ENCODE results near the gene SPINK8.
"Not testable (repeated sequence)": the region's sequence is repeated elsewhere in the genome, so short reads cannot be mapped to it uniquely, and the experiment has no call there.

SPINK8 gene

DNA sequence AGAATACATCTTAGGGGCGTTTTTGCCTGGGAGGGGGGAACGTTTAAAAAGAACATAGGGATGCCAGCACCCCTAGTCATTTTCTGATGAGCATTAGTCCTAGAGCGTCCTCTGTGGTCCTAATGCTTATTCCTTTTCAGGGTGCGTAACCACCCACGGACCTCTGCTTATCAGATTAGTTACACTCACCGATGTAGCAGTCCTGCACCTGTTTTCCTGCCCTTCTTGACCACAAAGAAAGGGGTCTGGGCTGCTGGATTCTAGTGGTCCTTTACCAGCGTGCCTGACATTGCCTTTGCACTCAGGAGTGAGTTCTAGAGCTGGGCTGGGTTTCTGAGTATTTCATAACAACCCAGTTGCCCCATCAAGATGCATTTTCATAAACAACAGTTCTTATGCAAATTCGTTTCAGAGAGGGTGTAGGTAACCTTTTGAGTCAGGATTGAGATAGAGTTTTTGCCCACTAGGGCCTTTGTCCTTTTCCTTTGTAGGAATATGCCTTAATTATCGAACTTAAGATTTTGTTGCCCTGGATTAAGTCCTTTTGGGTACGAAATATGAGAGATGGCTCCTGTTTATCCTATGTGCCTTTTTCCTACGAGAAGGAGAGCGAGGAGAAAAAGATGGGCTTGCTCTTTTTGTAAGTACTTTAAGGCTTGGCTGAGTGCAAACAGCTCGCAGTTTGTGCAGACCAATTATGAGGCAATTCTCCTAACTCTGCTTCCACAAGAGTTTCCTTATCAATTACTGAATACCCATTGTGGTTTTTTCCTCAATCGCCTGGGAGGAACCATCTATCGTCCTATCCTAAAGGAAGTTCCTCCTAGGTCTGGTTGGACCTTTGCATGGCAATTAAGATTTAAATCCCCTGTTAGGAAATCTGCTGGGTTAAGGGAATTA is at the start of gene SPINK8:
SPINK8 (minus strand) TSS at position 316 of the 900 bp plus-strand sequence. CDS start 5,320 bp downstream, outside the sequence.
- not testable (repeated sequence) for DNase-seq

DNA sequence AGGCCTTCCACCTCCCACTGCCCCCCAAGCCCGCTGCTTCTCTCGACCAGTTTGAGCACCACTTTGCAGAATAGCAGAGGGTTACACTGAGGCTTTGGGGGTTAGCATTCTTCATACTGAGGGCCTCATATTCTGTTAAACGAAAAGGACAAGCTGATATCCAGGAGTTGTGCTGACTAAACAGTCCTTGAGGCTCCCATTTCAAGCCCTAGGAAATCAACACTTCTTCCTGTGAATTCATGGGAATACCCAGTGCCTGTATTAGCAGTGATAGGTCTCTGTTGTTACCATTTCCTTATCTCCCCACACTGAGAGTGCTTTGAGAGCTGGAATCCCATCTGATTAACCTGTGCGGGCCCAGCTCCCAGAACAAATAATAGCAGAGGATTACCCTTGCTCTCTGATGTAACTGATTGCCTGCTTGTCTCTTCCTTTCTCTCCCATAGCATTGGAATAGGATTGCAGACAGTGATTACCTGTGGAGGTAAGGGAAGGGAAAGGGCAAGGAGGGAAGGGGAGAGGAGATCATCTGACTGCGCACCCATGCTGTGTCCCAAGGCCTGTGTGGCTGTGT is 39.5 kb upstream of the SPINK8 start:
- DNase-seq = no peak

DNA sequence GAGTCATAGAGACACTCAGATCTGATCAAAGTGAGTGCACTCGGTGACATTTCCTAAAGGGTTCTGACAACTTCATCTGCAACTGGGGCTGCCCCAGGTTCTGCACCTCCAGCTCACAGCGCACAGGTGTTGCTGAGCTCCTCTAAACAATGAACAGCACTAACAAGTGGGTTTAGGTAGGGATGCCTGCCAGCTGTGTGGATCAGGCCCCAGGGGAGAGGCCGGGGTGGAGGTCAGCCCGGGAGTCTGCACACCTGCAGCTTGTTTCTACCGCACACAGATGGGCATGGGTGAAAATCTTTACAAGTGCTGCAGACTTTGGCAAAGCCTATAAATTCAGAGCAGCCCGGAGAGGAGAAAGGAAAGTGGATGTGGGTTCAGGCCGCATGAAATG is 38.9 kb upstream of the SPINK8 start:
- no peak for DNase-seq

DNA sequence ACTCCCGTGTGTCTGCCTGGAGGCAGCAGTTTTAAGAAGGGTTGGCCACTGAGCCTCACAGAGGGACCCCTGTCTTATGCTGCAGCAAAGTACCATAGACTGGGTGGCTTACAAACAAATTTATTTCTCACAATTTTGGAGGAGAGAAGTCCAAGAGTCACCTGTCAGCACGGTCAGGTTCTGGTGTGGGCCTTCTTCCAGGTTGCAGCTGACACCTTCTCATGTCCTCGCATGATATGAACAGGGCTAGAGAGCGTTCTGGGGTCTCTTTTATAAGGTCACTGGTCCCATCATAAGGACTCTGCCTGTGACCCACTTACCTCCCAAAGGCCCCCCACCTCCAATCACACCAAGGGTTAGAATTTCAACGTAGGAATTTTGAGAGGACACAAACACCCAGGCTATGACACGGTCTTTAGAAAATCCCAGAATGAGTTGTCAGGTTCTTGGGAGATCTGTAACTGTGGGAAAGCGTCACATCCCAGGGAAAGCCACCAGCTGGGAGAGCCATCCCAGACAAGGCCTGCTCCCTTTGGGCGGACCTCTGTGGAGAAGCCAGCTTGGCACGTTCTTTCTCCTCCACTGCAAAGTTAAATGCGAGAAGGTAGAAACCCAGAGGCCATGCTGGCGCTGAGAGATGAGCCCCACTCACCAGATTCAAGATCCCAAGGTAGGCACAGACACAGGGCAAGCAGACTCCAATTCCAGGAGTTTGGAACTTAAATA is 38.4 kb upstream of the SPINK8 start, which contains the start of gene FBXW12:
FBXW12 (plus strand) TSS at position 569 of the 726 bp plus-strand sequence. CDS start 549 bp downstream, outside the sequence.
- no peak for DNase-seq

DNA sequence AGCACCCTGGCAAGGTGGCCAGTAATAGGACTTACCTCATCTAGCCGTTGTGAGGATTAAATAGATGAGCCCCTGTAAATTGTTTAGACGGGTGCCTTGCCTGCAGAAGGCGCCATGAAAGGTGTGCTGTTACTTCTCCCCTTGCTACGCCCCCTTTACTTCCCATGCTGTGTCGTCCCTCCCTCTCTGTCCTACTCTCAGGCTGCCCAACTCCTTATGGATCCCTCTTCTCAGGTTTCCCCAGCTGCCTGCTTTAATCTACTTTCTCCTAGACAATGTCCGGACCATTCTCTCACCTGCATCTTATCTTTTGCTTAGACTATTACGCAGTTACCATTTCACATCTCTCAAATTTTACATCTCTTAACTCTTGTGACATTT is 36.9 kb upstream of the SPINK8 start:
- no peak for DNase-seq

DNA sequence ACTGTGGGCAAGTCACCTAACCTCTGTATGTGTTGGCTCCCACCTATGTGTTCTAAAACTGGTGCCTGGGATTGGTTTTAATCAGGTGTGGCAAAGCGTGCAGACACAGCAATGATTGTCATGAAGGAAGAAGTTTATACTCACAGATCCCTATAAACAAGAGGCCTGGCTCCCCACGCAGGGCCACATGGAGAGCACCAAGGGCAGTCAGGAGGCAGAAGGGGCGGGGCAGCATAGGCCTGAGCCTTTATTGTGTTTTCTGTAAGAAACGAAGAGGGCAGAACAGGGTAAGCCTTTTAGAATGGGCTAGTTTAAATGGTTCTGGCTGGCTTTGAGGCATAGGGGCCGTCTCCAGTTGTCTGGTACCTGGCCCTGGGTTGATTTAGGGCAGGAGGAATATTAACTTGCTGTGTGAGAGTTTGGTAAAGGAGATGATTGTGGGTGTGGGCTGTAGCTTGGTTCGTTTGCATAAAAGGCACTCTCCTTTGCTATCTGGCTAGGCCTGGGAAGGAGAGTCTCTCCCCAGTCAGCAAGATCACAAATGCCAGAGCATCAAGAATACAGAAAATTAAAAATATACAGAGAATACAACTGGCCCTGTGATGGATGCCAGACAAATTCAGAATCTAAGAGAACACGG is 36.4 kb upstream of the SPINK8 start:
- no peak for DNase-seq

DNA sequence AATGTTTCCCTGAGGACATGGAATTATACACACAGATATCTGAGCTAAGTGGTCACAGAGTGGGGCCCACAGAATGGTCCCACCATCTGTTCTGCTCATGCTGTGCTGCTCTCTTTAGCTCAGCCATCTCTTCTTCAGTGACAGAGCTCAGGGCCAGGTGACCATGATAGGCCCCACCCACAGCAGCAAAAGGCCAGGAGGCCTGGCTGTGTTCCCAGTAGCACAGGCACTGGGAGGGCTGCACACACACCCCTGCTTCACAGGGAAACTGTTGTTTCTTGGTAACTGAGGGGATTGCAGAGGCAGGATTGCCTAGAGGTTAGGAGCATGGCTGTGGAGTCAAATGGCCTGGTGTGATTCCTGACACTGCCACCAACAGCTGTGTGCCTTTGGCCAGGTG is 33.7 kb upstream of the SPINK8 start:
- no peak for DNase-seq

DNA sequence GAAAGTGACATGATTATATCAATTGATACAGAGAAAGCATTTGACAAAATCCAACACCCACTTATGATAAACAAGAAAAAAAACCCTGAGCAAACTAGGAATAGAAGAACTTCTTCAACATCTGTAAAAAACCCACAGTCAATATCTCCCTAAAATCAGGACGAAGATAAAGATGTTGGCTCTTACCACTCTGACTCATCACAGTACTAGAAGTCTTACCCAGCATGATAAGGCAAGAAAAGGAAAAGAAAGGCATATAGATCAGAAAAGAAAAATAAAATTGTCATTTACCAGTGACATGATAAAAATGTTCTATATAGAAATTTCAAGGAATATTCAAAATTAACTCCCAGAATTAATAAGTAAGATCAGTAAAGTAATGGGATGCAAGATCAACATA is 31.4 kb upstream of the SPINK8 start:
- no peak for DNase-seq

DNA sequence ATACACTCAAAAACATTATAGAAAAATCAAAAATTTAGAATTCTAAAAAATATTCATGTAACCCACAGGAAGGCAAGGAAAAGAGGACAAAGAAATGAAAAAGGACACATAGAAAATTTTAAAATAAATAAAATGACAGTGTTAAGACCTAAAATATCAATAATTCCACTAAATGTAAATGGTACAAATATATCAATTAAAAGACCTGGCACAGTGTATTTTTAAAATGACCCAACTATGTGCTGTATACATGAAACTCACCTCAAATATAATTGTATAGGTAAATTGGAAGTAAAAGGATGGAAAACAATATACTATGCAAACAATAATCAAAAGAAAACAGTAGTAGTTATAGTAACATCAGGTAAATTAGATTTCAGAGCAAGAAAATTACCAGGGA is 28.5 kb upstream of the SPINK8 start:
- no peak for DNase-seq

DNA sequence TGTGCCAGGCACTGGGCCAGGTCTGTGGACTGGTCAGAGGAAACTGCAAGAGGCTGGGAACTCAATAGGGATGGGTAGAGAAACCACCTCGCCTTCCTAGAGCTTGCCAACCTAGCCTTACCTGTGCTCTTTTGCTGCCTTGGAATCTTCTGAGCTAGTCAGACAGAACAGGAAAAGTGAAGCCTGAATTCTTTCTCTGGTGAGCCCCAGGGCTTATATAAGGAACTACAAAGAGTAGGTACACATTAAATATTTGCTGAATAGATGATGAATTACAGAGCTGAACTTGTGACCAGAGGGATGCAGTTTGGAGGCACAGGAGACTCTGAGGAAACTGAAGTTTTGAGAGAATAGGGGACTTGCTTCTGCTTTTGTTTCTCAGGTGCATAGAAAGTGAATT is 23.0 kb upstream of the SPINK8 start:
- no peak for DNase-seq

DNA sequence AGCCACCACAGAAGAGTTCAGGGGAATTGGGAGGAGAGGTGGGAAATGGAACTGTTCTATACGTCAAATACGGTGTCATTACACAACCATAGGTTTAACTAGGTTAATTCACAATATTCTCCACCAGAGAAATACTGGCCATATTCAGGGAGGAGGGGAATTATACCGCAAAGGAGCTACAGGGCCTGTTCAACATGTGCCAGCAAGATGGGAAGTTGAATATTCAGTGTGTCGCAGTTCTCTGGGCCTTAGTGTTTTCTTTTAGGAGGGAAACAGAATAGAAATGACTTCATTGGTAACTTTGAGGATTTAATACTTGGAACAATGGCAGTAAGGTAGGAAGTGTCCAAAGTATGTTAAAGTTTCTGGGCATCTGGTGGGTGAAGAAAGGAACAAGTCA is 20.5 kb upstream of the SPINK8 start:
- no peak for DNase-seq

DNA sequence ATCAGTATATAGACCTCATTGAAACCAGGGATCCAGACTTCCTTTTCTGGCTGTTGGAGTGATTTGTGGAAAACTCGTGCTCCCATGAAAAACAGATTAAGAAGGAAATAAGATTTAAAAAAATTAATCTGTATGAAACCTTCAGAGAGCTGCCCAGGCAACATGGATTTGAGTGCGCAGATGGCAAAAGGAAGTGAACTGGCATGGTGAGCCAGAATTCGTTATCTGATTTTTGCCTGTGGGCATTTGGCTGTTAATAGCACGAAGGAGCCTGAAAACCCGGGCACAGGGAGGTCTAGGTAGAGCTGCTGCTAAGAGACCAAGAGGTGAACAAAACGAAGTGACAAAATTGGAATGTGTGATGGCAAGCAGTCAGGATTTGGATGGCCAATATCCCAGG is 19.1 kb upstream of the SPINK8 start:
- no peak for DNase-seq

DNA sequence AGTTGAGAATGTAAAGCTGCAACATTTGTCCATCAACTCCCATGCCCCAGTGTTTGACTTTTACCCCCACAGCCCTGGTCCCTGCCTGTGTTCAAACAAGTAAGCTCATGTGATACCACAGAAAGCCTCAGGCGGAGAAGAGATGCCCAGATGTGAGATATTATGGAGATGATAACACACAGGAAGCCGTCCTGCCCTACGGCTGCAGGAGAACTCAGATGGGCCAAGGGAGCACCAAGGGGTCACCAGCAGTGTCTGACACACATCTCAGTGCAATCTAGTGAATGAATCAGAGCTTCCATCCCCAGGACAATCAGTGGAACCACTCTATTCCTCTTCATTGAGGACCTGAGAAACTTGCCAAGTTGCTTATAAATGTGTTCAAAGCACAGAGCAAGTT is 14.0 kb upstream of the SPINK8 start:
- DNase-seq = no peak

DNA sequence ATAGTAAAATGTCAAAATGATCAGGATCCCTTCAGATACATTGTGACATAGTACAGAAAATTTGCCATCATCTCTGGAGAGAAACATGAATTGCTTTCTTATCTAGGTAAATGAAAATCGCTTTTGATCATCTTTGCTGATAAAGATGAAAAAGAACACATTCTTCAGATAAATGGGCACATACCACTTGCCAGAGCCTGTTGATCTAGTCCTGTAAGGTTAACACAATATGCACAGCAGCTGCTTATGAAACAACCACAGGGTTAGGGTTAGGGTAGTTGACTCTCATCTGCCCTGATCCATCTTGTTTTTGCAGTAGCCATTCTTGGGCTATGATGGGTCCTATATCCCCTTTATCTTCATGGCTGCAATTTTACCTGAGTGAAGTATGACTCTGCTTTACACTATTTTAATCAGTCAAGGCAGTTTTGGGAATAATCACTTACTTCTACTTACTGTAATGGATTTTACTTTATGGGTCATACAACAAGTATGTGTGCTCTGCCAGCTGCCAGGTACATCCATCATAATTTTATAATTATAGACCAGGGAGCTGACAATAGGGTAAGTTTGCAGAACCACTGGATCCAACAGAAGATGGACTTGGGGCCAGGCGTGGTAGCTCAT is 12.6 kb upstream of the SPINK8 start:
- no peak for DNase-seq

DNA sequence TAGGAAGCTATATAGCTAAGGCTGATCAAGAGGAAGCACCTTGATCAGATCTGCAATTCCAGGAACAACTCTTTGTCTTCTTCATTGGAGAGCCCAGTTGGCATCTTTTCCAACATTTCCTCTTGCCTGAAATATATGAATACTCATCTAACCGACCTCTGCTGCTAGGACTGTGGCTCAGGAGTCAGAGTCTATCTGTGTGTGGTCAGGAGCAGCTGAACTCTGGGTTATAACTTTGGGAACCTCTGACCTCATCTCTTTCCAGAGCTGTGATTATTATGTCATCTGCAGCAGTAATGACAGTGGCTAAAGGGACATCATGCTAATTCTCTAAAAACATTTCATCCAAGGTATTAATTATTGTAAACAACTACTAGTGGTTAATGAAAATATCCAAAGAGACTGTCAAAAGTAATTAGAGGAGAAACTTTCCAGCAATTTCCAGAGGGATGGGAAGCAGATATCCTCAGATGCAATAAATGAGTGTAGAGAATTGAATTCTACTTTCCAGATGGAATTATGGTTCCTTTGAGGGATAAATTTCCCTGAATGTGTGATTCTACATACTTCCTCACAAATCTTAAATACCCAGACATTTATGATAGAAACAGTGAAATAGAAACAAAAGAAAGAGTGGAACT is 11.5 kb upstream of the SPINK8 start:
- DNase-seq = no peak

DNA sequence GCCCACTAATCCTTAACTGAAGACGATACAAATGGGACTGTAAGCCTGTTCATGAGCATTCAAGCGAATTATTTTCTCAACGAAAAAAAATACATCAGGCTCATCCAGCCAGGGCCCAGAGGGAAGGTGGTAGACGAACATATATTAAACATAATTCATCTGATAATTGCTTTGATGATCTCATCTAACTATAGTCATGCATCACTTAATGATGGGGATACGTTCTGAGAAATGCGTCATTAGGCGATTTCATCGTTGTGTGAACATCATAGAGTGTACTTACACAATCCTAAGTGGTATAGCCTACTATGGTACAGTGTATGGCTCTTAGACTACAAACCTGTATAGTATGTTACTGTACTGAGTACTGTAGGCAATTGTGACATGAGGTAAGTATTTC is 10.0 kb upstream of the SPINK8 start:
- DNase-seq = no peak

DNA sequence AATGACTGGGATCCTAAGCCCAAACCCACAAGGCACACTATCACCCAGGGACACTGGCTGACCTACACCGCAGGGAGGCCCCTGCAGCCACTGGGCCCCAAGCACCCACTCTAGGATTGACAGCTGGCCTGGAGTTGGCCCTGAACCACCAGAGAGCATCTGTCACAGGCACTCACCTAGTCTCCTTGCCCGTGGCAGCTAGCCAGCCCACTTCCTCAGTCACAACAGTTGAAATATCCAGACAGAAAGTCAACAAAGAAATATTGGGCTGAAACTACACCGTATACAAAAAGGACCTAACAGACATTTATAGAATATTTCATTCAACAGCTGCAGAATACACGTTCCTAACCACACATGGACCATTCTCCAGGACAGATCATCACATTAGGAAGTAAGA is 5.2 kb upstream of the SPINK8 start:
- DNase-seq = no peak

DNA sequence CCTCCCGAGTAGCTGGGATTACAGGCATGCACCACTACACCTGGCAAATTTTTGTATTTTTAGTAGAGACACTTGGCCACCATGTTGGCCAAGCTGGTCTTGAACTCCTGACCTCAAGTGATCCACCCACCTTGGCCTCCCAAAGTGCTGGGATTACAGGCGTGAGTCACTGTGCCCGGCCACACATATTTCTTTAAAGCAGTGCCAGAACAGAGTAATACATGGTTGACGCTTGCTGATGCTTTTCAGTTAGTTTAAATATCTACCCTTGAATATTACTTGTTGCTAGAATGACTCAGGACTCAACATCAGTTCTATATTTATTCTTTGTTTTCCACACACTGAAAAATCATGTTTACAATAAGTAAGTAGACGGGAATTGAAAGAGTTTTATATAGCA is 4.1 kb upstream of the SPINK8 start:
- not testable (repeated sequence) for DNase-seq

DNA sequence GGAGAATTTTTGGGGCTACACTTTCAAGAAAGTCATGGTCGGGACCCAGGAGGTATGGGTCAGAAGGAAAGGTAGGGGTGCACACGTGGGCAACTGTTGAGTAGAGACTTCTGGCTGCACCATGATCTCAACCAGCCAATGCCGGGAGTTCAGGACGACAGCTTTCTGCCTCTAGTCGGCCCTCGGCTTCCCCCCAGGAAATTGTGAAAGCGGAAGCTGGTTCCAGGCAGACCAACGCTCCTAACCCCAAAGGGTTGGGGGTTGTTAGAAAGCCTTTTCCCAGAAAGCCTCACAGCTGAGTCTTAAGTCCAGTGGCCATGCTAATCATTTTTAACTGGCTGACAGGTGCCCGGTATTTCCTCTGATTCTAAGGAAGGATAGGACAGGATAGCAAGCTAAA is 1.8 kb upstream of the SPINK8 start:
- DNase-seq = not testable (repeated sequence)

DNA sequence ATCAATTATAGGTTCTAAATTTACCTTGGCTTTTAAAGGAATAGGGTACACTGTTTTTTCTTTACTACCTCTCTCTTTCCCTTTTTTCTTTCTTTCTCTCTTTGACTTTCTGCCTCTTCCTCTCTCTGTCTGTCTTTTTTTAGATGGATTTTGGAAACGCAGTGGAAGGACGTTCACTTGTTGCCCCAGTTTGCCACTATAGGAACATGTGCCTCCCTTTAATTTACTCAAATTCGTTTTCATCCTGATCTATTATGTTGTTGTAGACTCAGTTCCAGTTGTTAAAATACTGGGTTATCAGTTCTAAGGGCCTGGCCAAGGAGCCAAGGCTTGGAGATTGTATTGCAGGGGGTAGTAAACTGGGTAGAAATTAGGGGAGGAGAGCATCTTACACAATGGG is 1.1 kb upstream of the SPINK8 start:
- no peak for DNase-seq

DNA sequence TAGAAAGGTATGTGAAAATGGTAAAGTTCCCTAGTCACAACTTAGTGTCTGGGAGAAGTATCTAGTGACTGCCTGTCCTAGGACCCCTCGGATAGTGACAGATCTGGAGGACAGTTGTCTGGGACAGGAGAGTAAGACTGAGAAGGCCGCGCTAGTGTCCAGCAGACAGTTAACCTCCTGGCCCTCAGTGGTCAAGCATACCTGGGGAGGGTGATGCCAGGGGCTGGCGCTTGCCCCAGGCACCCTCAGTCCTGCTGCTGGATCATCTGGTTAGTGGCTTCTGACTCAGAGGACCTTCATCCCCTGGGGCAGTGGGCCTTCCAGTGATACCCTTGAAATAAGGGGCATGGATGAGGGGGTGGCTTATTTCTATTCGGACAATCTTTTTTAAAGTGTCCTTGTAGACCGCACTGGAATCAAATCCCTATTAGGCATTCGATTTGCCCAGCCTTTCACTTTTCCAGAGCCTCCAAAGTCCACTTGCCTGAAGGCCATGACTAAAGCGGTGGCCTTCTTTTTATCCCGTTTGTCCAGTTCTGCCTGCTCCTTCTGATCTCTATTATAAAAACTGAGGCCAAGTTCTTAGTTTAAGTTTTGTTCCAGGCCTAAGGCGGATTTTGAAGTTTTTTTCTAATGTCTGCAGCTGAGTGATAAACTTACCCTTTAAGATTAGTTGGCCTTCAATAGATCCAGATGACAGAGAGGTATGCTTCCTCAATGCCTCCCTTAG is 1.6 kb downstream of the SPINK8 start:
- DNase-seq = not testable (repeated sequence)

DNA sequence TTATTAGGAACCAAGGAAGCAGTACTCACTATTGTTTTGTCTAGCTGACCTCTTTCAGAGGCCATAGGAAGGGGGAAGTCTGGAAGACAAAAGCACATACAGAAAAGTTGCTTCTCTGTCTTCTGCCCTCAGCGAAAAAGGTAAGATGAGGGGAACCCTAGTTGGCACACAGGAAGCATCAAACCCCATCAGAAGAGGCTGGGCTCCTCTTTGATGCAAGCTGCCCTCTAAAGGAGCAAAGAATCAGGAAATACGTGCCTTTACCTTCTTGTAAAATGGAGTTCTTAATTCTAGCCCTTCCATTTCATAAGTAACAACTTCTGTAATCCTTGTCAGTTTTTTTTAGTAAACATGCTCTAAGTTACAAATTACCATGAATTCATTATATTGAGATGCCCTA is 12.5 kb downstream of the SPINK8 start:
- DNase-seq = no peak

All from fibroblast of upper back skin (primary cell).